ENCODE data around the gene DISP2. TPM values are rescaled to one million over a fixed set of nuclear protein-coding genes. Genes with fewer than 3 reads are reported as not detected.

The DISP2 gene
- polyA plus RNA-seq, 4 donors = 0.35 to 1.1 (median 0.64) TPM

- DNase-seq (ENCODE audit: low read depth in 4 of 4, low spot score in 2 of 4) = no peak
Measured at GRCh38 chr15:40342416-40343320, 15.4 kb upstream of the DISP2 start.

GRCh38 chr15:40343512-40343911 is 14.5 kb upstream of the DISP2 start:
- DNase-seq (ENCODE audit: low read depth in 4 of 4, low spot score in 2 of 4) = no peak

- DNase-seq (ENCODE audit: low read depth in 4 of 4, low spot score in 2 of 4) = no peak
Measured at GRCh38 chr15:40344217-40344616, 13.8 kb upstream of the DISP2 start.

- no peak for DNase-seq (ENCODE audit: low read depth in 4 of 4, low spot score in 2 of 4)
Measured at GRCh38 chr15:40344631-40345120, 13.3 kb upstream of the DISP2 start.

- no peak for DNase-seq (ENCODE audit: low read depth in 4 of 4, low spot score in 2 of 4)
Measured at GRCh38 chr15:40345225-40345866, 12.7 kb upstream of the DISP2 start.

GRCh38 chr15:40345867-40346578 is 12.0 kb upstream of the DISP2 start:
- DNase-seq (ENCODE audit: low read depth in 4 of 4, low spot score in 2 of 4) = no peak

GRCh38 chr15:40346579-40347558 is 11.2 kb upstream of the DISP2 start:
- no peak for DNase-seq (ENCODE audit: low read depth in 4 of 4, low spot score in 2 of 4)

- DNase-seq (ENCODE audit: low read depth in 4 of 4, low spot score in 2 of 4) = no peak
Measured at GRCh38 chr15:40347559-40348473, 10.2 kb upstream of the DISP2 start.

- DNase-seq (ENCODE audit: low read depth in 4 of 4, low spot score in 2 of 4) = no peak
Measured at GRCh38 chr15:40348474-40348870, 9.5 kb upstream of the DISP2 start.

GRCh38 chr15:40349163-40349562 is 8.9 kb upstream of the DISP2 start:
- no peak for DNase-seq (ENCODE audit: low read depth in 4 of 4, low spot score in 2 of 4)

GRCh38 chr15:40352281-40352901 is 5.6 kb upstream of the DISP2 start:
- no peak for DNase-seq (ENCODE audit: low read depth in 4 of 4, low spot score in 2 of 4)

GRCh38 chr15:40353697-40354096 is 4.3 kb upstream of the DISP2 start:
- no peak for DNase-seq (ENCODE audit: low read depth in 4 of 4, low spot score in 2 of 4)

GRCh38 chr15:40354408-40355171 is 3.4 kb upstream of the DISP2 start:
- no peak for DNase-seq (ENCODE audit: low read depth in 4 of 4, low spot score in 2 of 4)

GRCh38 chr15:40355976-40356585 is 1.9 kb upstream of the DISP2 start:
- no peak for DNase-seq (ENCODE audit: low read depth in 4 of 4, low spot score in 2 of 4)

- DNase-seq (ENCODE audit: low read depth in 4 of 4, low spot score in 2 of 4) = no peak
Measured at GRCh38 chr15:40357246-40357645, 773 bp upstream of the DISP2 start.

GRCh38 chr15:40358471-40359353 is 693 bp downstream of the DISP2 start:
- DNase-seq (ENCODE audit: low read depth in 4 of 4, low spot score in 2 of 4) = no peak

Measured in left renal cortex interstitium (tissue), 4 donors.